Ectodermal cell (in vitro differentiated cells): Measurements from ENCODE around the gene ACVRL1.

Experiments
- H3K27ac ChIP-seq: 2 replicates; pipeline ENCODE4 v1.7.0; 2013; ENCODE audit warnings: mild to moderate bottlenecking, low read depth, low read length; ENCODE audit not compliant: insufficient read depth, poor library complexity, severe bottlenecking
- H3K27me3 ChIP-seq: 2 replicates; pipeline ENCODE4 v1.7.0; 2013; ENCODE audit warnings: mild to moderate bottlenecking, low read length; ENCODE audit not compliant: insufficient read depth, control insufficient read depth, poor library complexity, severe bottlenecking
- H3K36me3 ChIP-seq: one replicate; pipeline ENCODE4 v1.7.0; 2013; ENCODE audit warnings: low read length; ENCODE audit not compliant: control insufficient read depth, insufficient read depth
- H3K4me1 ChIP-seq: one replicate; pipeline ENCODE4 v1.7.0; 2013; ENCODE audit warnings: low read length; ENCODE audit not compliant: control insufficient read depth, insufficient read depth
- H3K4me3 ChIP-seq: 2 replicates; pipeline ENCODE4 v1.7.0; 2013; ENCODE audit warnings: low read depth, low read length, control low read depth; ENCODE audit not compliant: insufficient read depth
- H3K9me3 ChIP-seq: 2 replicates; pipeline ENCODE4 v1.7.0; 2013; ENCODE audit warnings: mild to moderate bottlenecking, low read length, moderate library complexity; ENCODE audit not compliant: control insufficient read depth
- WGBS, 2 experiments: methylation state at CpG; one replicate each; pipeline ENCODE4 v1.1.7; 2013; ENCODE audit warnings: missing lambda C conversion rate in 2 of 2; 5-methylcytosine and 5-hydroxymethylcytosine counted together

The ACVRL1 gene

DNA sequence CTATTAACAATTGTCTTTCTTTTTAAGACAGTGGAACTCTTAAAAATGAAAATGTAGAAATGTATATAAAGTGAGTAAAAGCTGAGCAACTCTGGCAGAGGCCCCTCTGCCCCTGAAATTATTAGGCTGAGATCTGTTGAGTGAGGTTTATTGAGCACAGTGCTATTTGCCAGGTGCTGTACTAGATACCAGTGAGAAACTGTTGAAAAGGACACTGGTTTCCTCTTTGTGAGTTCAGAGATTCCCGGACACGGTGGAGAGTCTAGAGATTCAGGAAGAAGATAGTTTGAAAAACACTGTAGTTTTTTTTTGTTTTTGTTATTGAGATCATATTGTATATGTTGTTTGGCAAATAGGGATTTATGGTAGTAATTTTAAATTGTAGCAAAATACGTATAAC lies 55.4 kb downstream of the ACVRL1 start:
- 95 to 98% methylated on average over 2 of the region's 3 CpGs for WGBS, 2 experiments
- Histone ChIP-seq H3K27ac (no peak overlapping the region), H3K27me3 (no peaks in the 10 kb centered on the region), H3K4me1 (no peaks in the 10 kb centered on the region), H3K9me3 (no peaks in the 10 kb centered on the region), H3K36me3 (no peaks in the 10 kb centered on the region), H3K4me3 (no peak overlapping the region)

DNA sequence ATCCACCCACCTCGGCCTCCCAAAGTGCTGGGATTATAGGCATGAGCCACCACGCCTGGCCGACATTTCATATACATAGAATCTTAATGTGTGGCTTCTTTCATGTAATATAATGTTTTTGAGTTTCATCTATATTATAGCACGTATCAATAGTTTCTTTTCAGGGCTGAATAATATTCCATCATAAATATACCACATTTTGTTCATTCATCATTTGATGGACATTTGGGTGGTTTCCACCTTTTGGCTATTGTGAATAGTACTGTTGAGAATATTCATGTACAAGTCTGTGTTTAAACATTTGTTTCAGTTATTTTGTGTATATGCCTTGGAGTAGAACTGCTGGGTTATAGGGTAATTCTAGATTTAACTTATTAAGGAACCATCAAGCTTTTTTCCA lies 56.2 kb downstream of the ACVRL1 start:
- H3K9me3 ChIP-seq = no peaks in the 10 kb centered on the region
- H3K36me3 ChIP-seq = no peaks in the 10 kb centered on the region
- no peaks in the 10 kb centered on the region for H3K27me3 ChIP-seq
- H3K4me1 ChIP-seq = no peaks in the 10 kb centered on the region
- no peak overlapping the region for H3K27ac ChIP-seq
- no peak overlapping the region for H3K4me3 ChIP-seq
- WGBS, 2 experiments = 87 to 98% methylated on average over 2 to 3 of the region's 4 CpGs

DNA sequence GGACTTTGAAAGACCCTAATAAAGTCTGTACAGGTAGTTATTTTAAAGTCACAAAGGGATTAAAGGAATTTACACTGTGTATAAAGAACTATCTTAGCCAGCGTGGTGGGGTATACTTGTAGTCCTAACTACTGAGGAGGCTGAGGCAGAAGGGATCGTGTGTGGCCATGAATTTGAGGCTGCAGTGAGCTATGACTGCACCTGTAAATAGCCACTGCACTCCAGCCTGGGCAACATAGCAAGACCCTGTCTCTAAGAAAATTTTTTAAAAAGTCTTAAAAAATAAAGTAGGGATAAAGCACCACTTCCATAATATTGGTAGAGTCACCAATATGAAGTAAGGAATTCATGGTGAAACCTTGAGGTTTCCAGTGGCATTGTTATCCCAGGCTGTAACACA lies 62.3 kb downstream of the ACVRL1 start:
- WGBS, 2 experiments = 91 to 93% methylated on average over 2 of the region's 2 CpGs

DNA sequence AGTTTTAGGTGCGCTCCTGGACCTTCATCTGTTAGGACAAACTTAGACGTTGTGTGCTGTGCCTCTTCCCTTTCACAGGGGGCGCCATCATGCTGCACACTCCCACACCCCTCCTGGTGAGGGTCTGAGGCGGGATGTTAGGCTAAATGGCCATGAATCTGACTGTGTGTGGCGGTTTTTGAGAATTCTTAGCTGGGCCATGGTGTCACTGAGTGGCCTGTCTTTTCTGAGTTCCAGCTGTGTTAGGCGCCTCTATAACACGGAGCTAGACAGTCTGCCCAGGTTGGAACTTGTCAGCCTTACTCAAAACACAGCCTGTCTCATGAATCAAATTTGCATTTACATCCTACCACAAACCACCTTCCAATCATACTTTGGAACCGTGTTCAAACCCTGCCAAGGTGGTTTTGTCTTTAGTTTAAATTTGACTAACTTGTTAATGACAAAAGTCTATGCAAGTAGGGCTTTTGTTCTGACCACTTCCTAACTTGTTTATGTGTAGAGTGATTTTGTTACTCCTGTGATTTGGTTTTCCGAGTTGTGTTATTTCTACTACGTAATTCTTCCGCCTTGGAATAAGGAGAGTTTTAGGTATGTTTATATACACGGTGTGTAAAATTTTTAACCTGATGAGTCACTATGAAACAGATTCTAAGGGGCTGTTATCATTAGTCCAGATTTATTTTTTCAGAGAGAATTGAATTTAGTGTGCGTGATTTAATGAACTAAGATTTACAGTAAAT lies 63.8 kb downstream of the ACVRL1 start:
- Histone ChIP-seq H3K4me1 (peaks cover 17% of the 10 kb centered on the region), H3K36me3 (peaks cover under 1% of the 10 kb centered on the region), H3K27me3 (no peaks in the 10 kb centered on the region), H3K4me3 (no peak overlapping the region), H3K9me3 (no peaks in the 10 kb centered on the region), H3K27ac (no peak overlapping the region)
- 67 to 69% methylated on average over 12 to 13 of the region's 13 CpGs for WGBS, 2 experiments

More for the DNA sequence above, 62.3 kb downstream of the ACVRL1 start:
- Histone ChIP-seq H3K27ac (no peak overlapping the region), H3K4me1 (peaks cover 14% of the 10 kb centered on the region), H3K27me3 (no peaks in the 10 kb centered on the region), H3K36me3 (no peaks in the 10 kb centered on the region), H3K9me3 (no peaks in the 10 kb centered on the region), H3K4me3 (no peak overlapping the region)

DNA sequence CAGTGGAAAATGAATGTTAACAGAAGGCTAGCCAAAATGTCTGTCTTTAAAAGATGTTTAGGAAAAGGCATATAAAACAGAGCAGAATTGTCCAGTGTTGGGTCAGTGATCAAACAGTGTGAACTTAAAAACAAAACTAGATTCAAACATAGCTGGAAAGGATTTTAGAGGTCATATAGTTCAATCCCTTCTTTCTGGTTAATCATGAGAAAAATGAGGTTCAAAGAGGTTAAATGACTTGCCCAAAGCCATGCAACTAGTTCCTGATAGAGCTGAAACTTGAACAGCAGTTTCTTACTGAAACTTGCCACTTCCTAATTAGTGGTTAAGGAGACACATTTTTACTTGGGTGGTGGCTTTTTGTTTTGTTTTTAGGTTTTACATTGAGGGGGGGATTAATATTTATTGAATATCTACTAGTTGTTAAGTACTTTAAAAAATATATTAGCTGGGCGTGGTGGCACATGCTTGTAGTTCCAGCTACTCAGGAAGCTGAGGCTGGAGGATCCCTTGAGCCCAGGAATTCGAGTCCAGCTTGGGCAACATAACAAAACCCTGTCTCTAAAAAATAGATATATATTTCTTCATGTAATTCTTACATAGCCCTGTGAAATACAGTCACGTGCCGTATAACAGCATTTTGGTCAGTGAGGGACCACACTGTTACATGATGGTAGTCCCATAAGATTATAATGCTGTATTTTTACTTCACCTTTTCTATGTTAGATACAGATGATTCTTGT lies 64.5 kb downstream of the ACVRL1 start:
- Histone ChIP-seq H3K4me3 (no peak overlapping the region), H3K27ac (no peak overlapping the region), H3K4me1 (peaks cover 17% of the 10 kb centered on the region), H3K9me3 (no peaks in the 10 kb centered on the region), H3K27me3 (no peaks in the 10 kb centered on the region), H3K36me3 (peaks cover 8% of the 10 kb centered on the region)
- WGBS, 2 experiments = 91 to 95% methylated on average over 3 to 4 of the region's 4 CpGs

DNA sequence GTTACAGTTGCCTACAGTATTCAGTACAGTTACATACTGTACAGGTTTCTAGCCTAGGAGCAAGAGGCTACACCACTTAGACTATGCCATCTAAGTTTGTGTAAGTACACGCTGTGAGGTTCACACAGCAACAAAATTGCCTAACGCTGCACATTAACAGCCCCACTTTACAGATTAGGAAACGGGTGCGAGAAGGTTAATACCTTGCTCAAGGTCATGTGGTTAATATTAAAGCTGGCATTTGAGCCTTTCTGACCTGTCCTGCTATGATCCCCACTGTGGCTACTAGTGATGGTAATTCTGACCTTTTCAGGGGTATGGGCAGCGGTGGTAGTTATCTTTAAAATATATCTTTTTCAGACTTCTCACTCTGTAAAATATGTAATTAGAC lies 65.1 kb downstream of the ACVRL1 start:
- Histone ChIP-seq H3K27ac (no peak overlapping the region), H3K4me3 (no peak overlapping the region)

DNA sequence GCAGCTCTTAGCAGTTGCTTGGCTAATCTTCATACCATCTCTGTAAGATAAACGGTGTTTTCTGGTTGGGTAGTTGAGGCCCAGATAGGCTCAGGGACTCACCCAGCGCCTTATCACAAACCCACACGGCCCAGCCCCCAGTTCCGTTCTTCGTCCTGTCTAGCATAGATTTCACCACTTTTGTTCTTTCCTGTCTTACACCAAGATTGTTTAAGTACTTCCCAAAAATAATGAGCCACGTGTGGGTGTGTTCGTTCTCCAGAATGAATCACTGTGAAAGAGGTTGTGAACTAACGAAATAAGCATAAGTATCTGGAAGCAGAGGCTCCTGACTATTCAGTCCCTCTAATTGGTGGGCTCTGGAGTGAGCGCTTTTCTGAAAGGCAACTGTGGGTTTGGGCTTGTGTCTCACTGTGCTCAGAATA lies 65.6 kb downstream of the ACVRL1 start:
- peaks cover 9% of the 10 kb centered on the region for H3K36me3 ChIP-seq
- H3K9me3 ChIP-seq = no peaks in the 10 kb centered on the region
- H3K4me3 ChIP-seq = no peak overlapping the region
- 81 to 85% methylated on average over 9 of the region's 9 CpGs for WGBS, 2 experiments
- H3K27ac ChIP-seq = no peak overlapping the region
- H3K27me3 ChIP-seq = no peaks in the 10 kb centered on the region
- H3K4me1 ChIP-seq = peaks cover 17% of the 10 kb centered on the region

More for the DNA sequence above, 65.1 kb downstream of the ACVRL1 start:
- Histone ChIP-seq H3K4me1 (peaks cover 17% of the 10 kb centered on the region), H3K36me3 (peaks cover 9% of the 10 kb centered on the region), H3K27me3 (no peaks in the 10 kb centered on the region), H3K9me3 (no peaks in the 10 kb centered on the region)
- 97 to 100% methylated on average over 4 to 5 of the region's 5 CpGs for WGBS, 2 experiments
